Endothelial cell (in vitro differentiated cells): Measurements from ENCODE around the gene INSRR. TPM values are rescaled to one million over a fixed set of nuclear protein-coding genes. Genes with fewer than 3 reads are reported as not detected.
A peak's percentile ranks its signal among the peaks of the same experiment; 100 is the strongest.

Experiments used
- DNase-seq: peaks from one replicate; pipeline ENCODE4 v3.0.0; 2021; ENCODE audit warnings: low spot score
- H3K27ac Mint-ChIP-seq: one replicate; pipeline ENCODE4 v1.8.0; 2021; ENCODE audit warnings: mixed read lengths, inconsistent platforms; ENCODE audit not compliant: unreplicated experiment
- H3K27me3 Mint-ChIP-seq: one replicate; pipeline ENCODE4 v1.8.0; 2021; ENCODE audit warnings: mild to moderate bottlenecking, moderate library complexity, mixed read lengths, inconsistent platforms; ENCODE audit not compliant: unreplicated experiment
- H3K36me3 Mint-ChIP-seq: one replicate; pipeline ENCODE4 v1.8.0; 2021; ENCODE audit warnings: mild to moderate bottlenecking, low read depth, mixed read lengths, inconsistent platforms; ENCODE audit not compliant: unreplicated experiment
- H3K4me1 Mint-ChIP-seq: one replicate; pipeline ENCODE4 v1.8.0; 2021; ENCODE audit warnings: mild to moderate bottlenecking, mixed read lengths, inconsistent platforms; ENCODE audit not compliant: unreplicated experiment
- H3K4me3 Mint-ChIP-seq: one replicate; pipeline ENCODE4 v1.8.0; 2021; ENCODE audit warnings: mild to moderate bottlenecking, mixed read lengths, inconsistent platforms; ENCODE audit not compliant: unreplicated experiment
- H3K9me3 Mint-ChIP-seq: one replicate; pipeline ENCODE4 v1.8.0; 2021; ENCODE audit warnings: mixed read lengths, inconsistent platforms; ENCODE audit not compliant: unreplicated experiment
- total RNA-seq: library from RNA; stranded (reverse); fragmentation: NEBNext Ultra II Directional; extraction: Animal tissue kit (Norgen Biotek cat#: 25700); gene quantifications from one replicate; pipeline ENCODE4 v1.2.1, GENCODE V29; 2021; ENCODE audit not compliant: unreplicated experiment
- TF ChIP-seq, protein P1 (sequence below): fragments of 200-600 bp; sonication (generic); IDR thresholded peaks from one replicate; pipeline ENCODE4 v1.5.0; 2021; ENCODE audit warnings: antibody characterized with exemption; ENCODE audit not compliant: unreplicated experiment

INSRR gene
- total RNA-seq, 1 donor from 2014 or later, result not detected

GRCh38 chr1:156801409-156802121, 57.4 kb downstream of the INSRR start:
- H3K36me3 Mint-ChIP-seq, result peaks cover 24% of the 10 kb centered on the region
- TF ChIP-seq, protein P1, sequence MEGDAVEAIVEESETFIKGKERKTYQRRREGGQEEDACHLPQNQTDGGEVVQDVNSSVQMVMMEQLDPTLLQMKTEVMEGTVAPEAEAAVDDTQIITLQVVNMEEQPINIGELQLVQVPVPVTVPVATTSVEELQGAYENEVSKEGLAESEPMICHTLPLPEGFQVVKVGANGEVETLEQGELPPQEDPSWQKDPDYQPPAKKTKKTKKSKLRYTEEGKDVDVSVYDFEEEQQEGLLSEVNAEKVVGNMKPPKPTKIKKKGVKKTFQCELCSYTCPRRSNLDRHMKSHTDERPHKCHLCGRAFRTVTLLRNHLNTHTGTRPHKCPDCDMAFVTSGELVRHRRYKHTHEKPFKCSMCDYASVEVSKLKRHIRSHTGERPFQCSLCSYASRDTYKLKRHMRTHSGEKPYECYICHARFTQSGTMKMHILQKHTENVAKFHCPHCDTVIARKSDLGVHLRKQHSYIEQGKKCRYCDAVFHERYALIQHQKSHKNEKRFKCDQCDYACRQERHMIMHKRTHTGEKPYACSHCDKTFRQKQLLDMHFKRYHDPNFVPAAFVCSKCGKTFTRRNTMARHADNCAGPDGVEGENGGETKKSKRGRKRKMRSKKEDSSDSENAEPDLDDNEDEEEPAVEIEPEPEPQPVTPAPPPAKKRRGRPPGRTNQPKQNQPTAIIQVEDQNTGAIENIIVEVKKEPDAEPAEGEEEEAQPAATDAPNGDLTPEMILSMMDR, result no peak
- peak overlapping the region; percentile 18 for H3K4me3 Mint-ChIP-seq
- peaks cover 14% of the 10 kb centered on the region for H3K4me1 Mint-ChIP-seq
- H3K9me3 Mint-ChIP-seq, result no peaks in the 10 kb centered on the region
- H3K27me3 Mint-ChIP-seq, result peaks cover 4% of the 10 kb centered on the region
- no peak overlapping the region for H3K27ac Mint-ChIP-seq
- DNase-seq, result no peak

DNA sequence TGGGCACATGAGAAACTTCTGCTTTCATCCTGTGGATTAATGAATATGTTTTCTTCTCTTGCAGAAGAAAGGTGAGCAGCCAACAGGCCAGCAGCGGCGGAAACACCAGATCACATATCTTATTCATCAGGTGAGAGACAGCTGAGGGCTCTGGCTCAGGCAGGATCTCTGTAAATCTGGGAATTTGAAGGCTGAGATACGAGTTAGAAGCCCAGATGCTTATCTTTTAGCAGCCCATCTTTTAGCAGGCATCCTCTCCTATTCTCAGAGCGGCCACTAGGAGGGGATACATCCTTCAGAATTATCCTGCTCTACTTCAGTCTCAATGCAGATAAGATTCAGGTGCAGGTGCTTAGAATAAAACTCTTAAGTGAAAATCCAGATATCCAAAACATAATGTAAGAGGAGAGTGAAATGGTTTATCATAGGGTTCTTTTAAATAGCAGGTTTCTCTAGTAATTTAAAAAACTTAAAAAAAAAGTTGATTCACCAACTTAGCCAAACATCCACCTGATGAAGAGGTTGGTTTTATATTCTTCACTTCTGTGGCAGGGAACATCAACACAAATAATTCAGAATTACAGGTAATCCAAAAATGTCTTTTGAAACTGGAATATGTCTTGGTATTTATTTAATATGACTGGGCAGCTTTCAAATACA, 61.6 kb downstream of the INSRR start:
- H3K4me3 Mint-ChIP-seq, result peak overlapping the region; percentile 63
- peaks cover 13% of the 10 kb centered on the region for H3K4me1 Mint-ChIP-seq
- TF ChIP-seq, protein P1, result peak; percentile 64
- peak; percentile 59 for DNase-seq
- H3K36me3 Mint-ChIP-seq, result peaks cover 42% of the 10 kb centered on the region
- H3K27me3 Mint-ChIP-seq, result peaks cover 2% of the 10 kb centered on the region
- H3K9me3 Mint-ChIP-seq, result no peaks in the 10 kb centered on the region
- no peak overlapping the region for H3K27ac Mint-ChIP-seq

- Mint-ChIP-seq H3K36me3 (peaks cover 41% of the 10 kb centered on the region), H3K4me3 (no peak overlapping the region), H3K27ac (no peak overlapping the region), H3K27me3 (no peaks in the 10 kb centered on the region), H3K9me3 (no peaks in the 10 kb centered on the region), H3K4me1 (peaks cover 15% of the 10 kb centered on the region)
- DNase-seq, result no peak
- TF ChIP-seq, protein P1, result no peak
Observed at GRCh38 chr1:156796340-156797097, 62.4 kb downstream of the INSRR start.

GRCh38 chr1:156795787-156796186, 63.1 kb downstream of the INSRR start:
- H3K4me1 Mint-ChIP-seq, result peaks cover 15% of the 10 kb centered on the region
- peak overlapping the region; percentile 77 for H3K4me3 Mint-ChIP-seq
- no peak overlapping the region for H3K27ac Mint-ChIP-seq
- H3K36me3 Mint-ChIP-seq, result peaks cover 38% of the 10 kb centered on the region
- no peak for DNase-seq
- no peaks in the 10 kb centered on the region for H3K9me3 Mint-ChIP-seq
- TF ChIP-seq, protein P1, result no peak
- no peaks in the 10 kb centered on the region for H3K27me3 Mint-ChIP-seq
